NCI-H748 treated with DMSO at 0.1 percent for 48 hours (cell line): ENCODE measurements around the gene TBC1D9.

Experiments used
- DNase-seq: peaks from one replicate; lab custom pipeline; 2025; lab: John Stamatoyannopoulos, UW

Gene TBC1D9

GRCh38 chr4:140720387-140721304 is 35.5 kb downstream of the TBC1D9 start:
- no peak for DNase-seq

GRCh38 chr4:140719686-140720085 is 36.5 kb downstream of the TBC1D9 start:
- no peak for DNase-seq

GRCh38 chr4:140719022-140719421 is 37.2 kb downstream of the TBC1D9 start:
- no peak for DNase-seq

GRCh38 chr4:140718241-140718952 is 37.8 kb downstream of the TBC1D9 start:
- DNase-seq, result no peak

- no peak for DNase-seq
These were observed 38.9 kb downstream of the TBC1D9 start for GRCh38 chr4:140717313-140717712.

- DNase-seq, result no peak
These were observed 41.1 kb downstream of the TBC1D9 start for GRCh38 chr4:140715119-140715518.

GRCh38 chr4:140711910-140712309 is 44.3 kb downstream of the TBC1D9 start:
- DNase-seq, result no peak

- DNase-seq, result no peak
These were observed 45.1 kb downstream of the TBC1D9 start for GRCh38 chr4:140710908-140711622.

- no peak for DNase-seq
These were observed 48.9 kb downstream of the TBC1D9 start for GRCh38 chr4:140707325-140707724.

- DNase-seq, result no peak
These were observed 49.5 kb downstream of the TBC1D9 start for GRCh38 chr4:140706665-140707064.

GRCh38 chr4:140706276-140706625 is 49.9 kb downstream of the TBC1D9 start:
- no peak for DNase-seq

- no peak for DNase-seq
These were observed 50.4 kb downstream of the TBC1D9 start for GRCh38 chr4:140705625-140706275.

GRCh38 chr4:140704964-140705363 is 51.2 kb downstream of the TBC1D9 start:
- DNase-seq, result no peak

GRCh38 chr4:140704392-140704960 is 51.7 kb downstream of the TBC1D9 start:
- DNase-seq, result no peak

GRCh38 chr4:140703463-140703862 is 52.7 kb downstream of the TBC1D9 start:
- no peak for DNase-seq

GRCh38 chr4:140702096-140702757 is 54.0 kb downstream of the TBC1D9 start:
- no peak for DNase-seq

GRCh38 chr4:140701071-140701470 is 55.1 kb downstream of the TBC1D9 start:
- DNase-seq, result no peak

GRCh38 chr4:140697709-140698560 is 58.2 kb downstream of the TBC1D9 start:
- DNase-seq, result no peak

GRCh38 chr4:140695483-140695882 is 60.7 kb downstream of the TBC1D9 start:
- DNase-seq, result no peak

- DNase-seq, result no peak
These were observed 62.6 kb downstream of the TBC1D9 start for GRCh38 chr4:140693562-140693961.
